Stimulated activated CD4-positive, alpha-beta T cell treated with anti-CD3 and anti-CD28 coated beads, Interleukin-1b, Interleukin-23, amount 100 ng/mL, for 4 hours (primary cell): ENCODE data around the gene PSMA1.
"Not testable (repeated sequence)": the region's sequence is repeated elsewhere in the genome, so short reads cannot be mapped to it uniquely, and the experiment has no call there.

ENCODE experiments used
- DNase-seq, 2 donors: peaks; one replicate each; pipeline ENCODE4 v3.0.0-alpha.2; 2020; ENCODE audit warnings: low read depth in 2 of 2

Gene PSMA1

GRCh38 chr11:14519917-14520746 lies at the start of gene PSMA1:
PSMA1 (minus strand) TSS chr11:14520386; CDS start chr11:14520299, 87 bp downstream.
- DNase-seq: peak; percentile 82 to 85

GRCh38 chr11:14569516-14569915 lies 49.3 kb upstream of the PSMA1 start:
- DNase-seq: not testable (repeated sequence)

- DNase-seq: no peak
Observed at GRCh38 chr11:14567064-14567651, 47.0 kb upstream of the PSMA1 start.

- no peak for DNase-seq
Observed at GRCh38 chr11:14566331-14567063, 46.3 kb upstream of the PSMA1 start.

GRCh38 chr11:14565845-14566244 lies 45.7 kb upstream of the PSMA1 start:
- no peak for DNase-seq

- no peak for DNase-seq
Observed at GRCh38 chr11:14555818-14556217, 35.6 kb upstream of the PSMA1 start.

GRCh38 chr11:14554959-14555358 lies 34.8 kb upstream of the PSMA1 start:
- peak in 1 of 2 donors; percentile 17 for DNase-seq

GRCh38 chr11:14552089-14552488 lies 31.9 kb upstream of the PSMA1 start:
- DNase-seq: no peak

GRCh38 chr11:14551380-14551779 lies 31.2 kb upstream of the PSMA1 start:
- DNase-seq: no peak

- no peak for DNase-seq
Observed at GRCh38 chr11:14549891-14550290, 29.7 kb upstream of the PSMA1 start.

GRCh38 chr11:14547440-14547839 lies 27.3 kb upstream of the PSMA1 start:
- DNase-seq: no peak

GRCh38 chr11:14546672-14547071 lies 26.5 kb upstream of the PSMA1 start:
- no peak for DNase-seq

- DNase-seq: no peak
Observed at GRCh38 chr11:14544611-14545010, 24.4 kb upstream of the PSMA1 start.

GRCh38 chr11:14543260-14543659 lies 23.1 kb upstream of the PSMA1 start:
- no peak for DNase-seq

GRCh38 chr11:14542324-14542723 lies 22.1 kb upstream of the PSMA1 start:
- no peak for DNase-seq

GRCh38 chr11:14541192-14541947 lies 21.2 kb upstream of the PSMA1 start:
- DNase-seq: no peak

- DNase-seq: no peak
Observed at GRCh38 chr11:14539982-14540421, 19.8 kb upstream of the PSMA1 start.

- no peak for DNase-seq
Observed at GRCh38 chr11:14538926-14539554, 18.9 kb upstream of the PSMA1 start.

GRCh38 chr11:14538271-14538925 lies 18.2 kb upstream of the PSMA1 start:
- DNase-seq: no peak

- peak; percentile 18 to 27 for DNase-seq
Observed at GRCh38 chr11:14537134-14537599, 17.0 kb upstream of the PSMA1 start.

- not testable (repeated sequence) for DNase-seq
Observed at GRCh38 chr11:14535166-14535565, 15.0 kb upstream of the PSMA1 start.
